Measurements from ENCODE around the gene NCL.
A peak's percentile ranks its signal among the peaks of the same experiment; 100 is the strongest.
"Not testable (repeated sequence)": the region's sequence is repeated elsewhere in the genome, so short reads cannot be mapped to it uniquely, and the experiment has no call there.

The NCL gene

GRCh38 chr2:231427116-231427515 lies 37.2 kb downstream of the NCL start:
- DNase-seq = no peak

- DNase-seq = no peak
Measured at GRCh38 chr2:231425811-231426703, 38.2 kb downstream of the NCL start.

GRCh38 chr2:231425291-231425810 lies 38.9 kb downstream of the NCL start:
- no peak for DNase-seq

GRCh38 chr2:231423176-231423575 lies 41.1 kb downstream of the NCL start:
- DNase-seq = no peak

- no peak for DNase-seq
Measured at GRCh38 chr2:231422056-231422455, 42.2 kb downstream of the NCL start.

GRCh38 chr2:231421051-231421580 lies 43.2 kb downstream of the NCL start:
- no peak for DNase-seq

GRCh38 chr2:231418820-231419640 lies 45.3 kb downstream of the NCL start:
- DNase-seq = no peak

- no peak for DNase-seq
Measured at GRCh38 chr2:231415029-231415428, 49.3 kb downstream of the NCL start.

GRCh38 chr2:231413921-231414476 lies 50.3 kb downstream of the NCL start:
- no peak for DNase-seq

- no peak for DNase-seq
Measured at GRCh38 chr2:231413456-231413855, 50.8 kb downstream of the NCL start.

GRCh38 chr2:231412618-231412963 lies 51.7 kb downstream of the NCL start:
- DNase-seq = no peak

GRCh38 chr2:231411831-231412617 lies 52.3 kb downstream of the NCL start:
- peak; percentile 48 for DNase-seq

GRCh38 chr2:231411237-231411636 lies 53.0 kb downstream of the NCL start:
- DNase-seq = no peak

- DNase-seq = no peak
Measured at GRCh38 chr2:231410293-231411004, 53.8 kb downstream of the NCL start.

- DNase-seq = no peak
Measured at GRCh38 chr2:231409776-231410175, 54.5 kb downstream of the NCL start.

GRCh38 chr2:231408304-231408703 lies 56.0 kb downstream of the NCL start:
- not testable (repeated sequence) for DNase-seq

- DNase-seq = not testable (repeated sequence)
Measured at GRCh38 chr2:231407686-231408085, 56.6 kb downstream of the NCL start.

- peak; percentile 19 for DNase-seq
Measured at GRCh38 chr2:231405601-231406367, 58.5 kb downstream of the NCL start.

- DNase-seq = not testable (repeated sequence)
Measured at GRCh38 chr2:231404183-231404578, 60.1 kb downstream of the NCL start.

Measured in activated CD4-positive, alpha-beta T cell treated with anti-CD3 and anti-CD28 coated beads, Interleukin-10, Interleukin-2, amounts not matched to agents 100 ng/mL and 50 ng/mL, durations not matched to agents 16 hours and 8 hours (primary cell).